H9 (cell line): ENCODE results near the gene HOXA1. TPM values are rescaled to one million over a fixed set of nuclear protein-coding genes. Genes with fewer than 3 reads are reported as not detected.

ENCODE experiments used
- DNase-seq: peaks from one replicate; pipeline ENCODE4 v3.0.0-alpha.2; 2017
- H2AFZ ChIP-seq: one replicate; pipeline ENCODE4 v1.6.1; 2013; ENCODE audit warnings: mild to moderate bottlenecking, low read length, control low read depth, moderate library complexity
- H2AK5ac ChIP-seq: 2 replicates; pipeline ENCODE4 v1.6.1; 2013; ENCODE audit warnings: low read length, control low read depth, mixed read lengths; ENCODE audit not compliant: insufficient read length
- H2BK120ac ChIP-seq: one replicate; pipeline ENCODE4 v1.6.1; 2013; ENCODE audit warnings: low read depth, mild to moderate bottlenecking, low read length, control low read depth, inconsistent platforms; ENCODE audit not compliant: poor library complexity, severe bottlenecking
- H2BK12ac ChIP-seq: 2 replicates; pipeline ENCODE4 v1.6.1; 2013; ENCODE audit warnings: low read length, control low read depth, mixed read lengths, low read depth; ENCODE audit not compliant: insufficient read length
- H2BK15ac ChIP-seq: 2 replicates; pipeline ENCODE4 v1.6.1; 2013; ENCODE audit warnings: low read depth, low read length, control low read depth
- H2BK20ac ChIP-seq: one replicate; pipeline ENCODE4 v1.6.1; 2013; ENCODE audit warnings: low read depth, mild to moderate bottlenecking, low read length, control low read depth, inconsistent platforms; ENCODE audit not compliant: poor library complexity, severe bottlenecking
- H2BK5ac ChIP-seq: 2 replicates; pipeline ENCODE4 v1.6.1; 2013; ENCODE audit warnings: low read length, control low read depth, mixed read lengths; ENCODE audit not compliant: insufficient read length
- H3K14ac ChIP-seq: 2 replicates; pipeline ENCODE4 v1.6.1; 2013; ENCODE audit warnings: low read length, control low read depth; ENCODE audit not compliant: insufficient read depth
- H3K18ac ChIP-seq: 2 replicates; pipeline ENCODE4 v1.6.1; 2013; ENCODE audit warnings: low read depth, mild to moderate bottlenecking, mixed read lengths, low read length, control low read depth; ENCODE audit not compliant: insufficient read length
- H3K23ac ChIP-seq: 2 replicates; pipeline ENCODE4 v1.6.1; 2013; ENCODE audit warnings: low read length, control low read depth, mixed read lengths, low read depth; ENCODE audit not compliant: insufficient read length
- H3K23me2 ChIP-seq: 2 replicates; pipeline ENCODE4 v1.6.1; 2013; ENCODE audit warnings: low read depth, mild to moderate bottlenecking, mixed read lengths, low read length, control low read depth; ENCODE audit not compliant: insufficient read length, poor library complexity, severe bottlenecking
- H3K27ac ChIP-seq: 2 replicates; pipeline ENCODE4 v1.5.1; 2013; ENCODE audit warnings: low read length, control low read depth, mixed read lengths, low read depth; ENCODE audit not compliant: insufficient read length
- H3K27me3 ChIP-seq: 2 replicates; pipeline ENCODE4 v1.6.1; 2013; ENCODE audit warnings: low read length, control low read depth, inconsistent platforms; ENCODE audit not compliant: insufficient read depth
- H3K4ac ChIP-seq: 2 replicates; pipeline ENCODE4 v1.6.1; 2013; ENCODE audit warnings: low read depth, mild to moderate bottlenecking, control low read depth, inconsistent platforms, low read length, moderate library complexity
- H3K4me1 ChIP-seq: 2 replicates; pipeline ENCODE4 v1.6.1; 2013; ENCODE audit warnings: low read length, control low read depth, inconsistent platforms; ENCODE audit not compliant: insufficient read depth
- H3K4me2 ChIP-seq: 2 replicates; pipeline ENCODE4 v1.6.1; 2013; ENCODE audit warnings: low read length, control low read depth, mixed read lengths; ENCODE audit not compliant: insufficient read length, insufficient read depth
- H3K56ac ChIP-seq: 2 replicates; pipeline ENCODE4 v1.6.1; 2013; ENCODE audit warnings: low read depth, mild to moderate bottlenecking, mixed read lengths, low read length, control low read depth; ENCODE audit not compliant: insufficient read length
- H3K79me1 ChIP-seq: 2 replicates; pipeline ENCODE4 v1.6.1; 2013; ENCODE audit warnings: low read depth, mild to moderate bottlenecking, moderate library complexity, low read length, control low read depth, inconsistent platforms; ENCODE audit not compliant: insufficient read depth, poor library complexity, severe bottlenecking
- H3K79me2 ChIP-seq: 2 replicates; pipeline ENCODE4 v1.6.1; 2013; ENCODE audit warnings: low read length, control low read depth, inconsistent platforms; ENCODE audit not compliant: insufficient read depth
- H3K9ac ChIP-seq: 2 replicates; pipeline ENCODE4 v1.6.1; 2013; ENCODE audit warnings: low read length, control low read depth, mixed read lengths; ENCODE audit not compliant: insufficient read length; ENCODE audit errors: extremely low read depth
- H3K9me3 ChIP-seq: one replicate; pipeline ENCODE4 v1.6.1; 2013; ENCODE audit warnings: low read depth, low read length, inconsistent platforms; ENCODE audit not compliant: control insufficient read depth
- H3T11ph ChIP-seq: one replicate; pipeline ENCODE4 v1.6.1; 2013; ENCODE audit warnings: mild to moderate bottlenecking, low read length, control low read depth, inconsistent platforms
- H4K20me1 ChIP-seq: one replicate; pipeline ENCODE4 v1.6.1; 2013; ENCODE audit not compliant: control insufficient read depth, insufficient read length, insufficient read depth
- H4K5ac ChIP-seq: 2 replicates; pipeline ENCODE4 v1.6.1; 2013; ENCODE audit warnings: low read depth, mild to moderate bottlenecking, mixed read lengths, low read length, control low read depth; ENCODE audit not compliant: insufficient read length
- H4K8ac ChIP-seq: replicated peaks from 2 replicates; pipeline ENCODE4 v1.6.1; 2013; ENCODE audit warnings: low read length, control low read depth, mixed read lengths, low read depth; ENCODE audit not compliant: insufficient read length
- H4K91ac ChIP-seq: 2 replicates; pipeline ENCODE4 v1.6.1; 2013; ENCODE audit warnings: low read depth, mild to moderate bottlenecking, moderate library complexity, mixed read lengths, low read length, control low read depth; ENCODE audit not compliant: insufficient read length
- H3K27ac Mint-ChIP-seq, 3 experiments: 2 replicates in 2 of 3; 3 replicates in 1 of 3; pipeline ENCODE4 v1.8.0; 2020 to 2021; ENCODE audit warnings: mixed read lengths in 3 of 3, mild to moderate bottlenecking in 1 of 3, moderate library complexity in 1 of 3
- H3K27me3 Mint-ChIP-seq: 2 replicates; pipeline ENCODE4 v1.8.0; 2021; ENCODE audit warnings: low read depth, mild to moderate bottlenecking, moderate library complexity, mixed read lengths
- H3K36me3 Mint-ChIP-seq, 3 experiments: 2 replicates in 2 of 3; 3 replicates in 1 of 3; pipeline ENCODE4 v1.8.0; 2020 to 2021; ENCODE audit warnings: low read depth in 3 of 3, mixed read lengths in 3 of 3; ENCODE audit not compliant: insufficient read depth in 1 of 3
- H3K4me1 Mint-ChIP-seq, 2 experiments: 2 replicates each; pipeline ENCODE4 v1.8.0; 2020; ENCODE audit warnings: mixed read lengths in 2 of 2
- H3K4me3 Mint-ChIP-seq, 2 experiments: 2 replicates in 1 of 2; 3 replicates in 1 of 2; pipeline ENCODE4 v1.8.0; 2020 to 2021; ENCODE audit warnings: mild to moderate bottlenecking in 2 of 2, mixed read lengths in 2 of 2, moderate library complexity in 1 of 2
- H3K9me3 Mint-ChIP-seq, 2 experiments: 2 replicates in 1 of 2; 3 replicates in 1 of 2; pipeline ENCODE4 v1.8.0; 2020; ENCODE audit warnings: mild to moderate bottlenecking in 2 of 2, mixed read lengths in 2 of 2, moderate library complexity in 1 of 2
- WGBS: extraction: QIAGEN DNeasy Blood & Tissue Kit; methylation state at CpG from one replicate; pipeline ENCODE4 v1.1.7; 2013; ENCODE audit warnings: missing lambda C conversion rate, low lambda C conversion rate, mixed read lengths; ENCODE audit not compliant: insufficient read length; ENCODE audit errors: extremely low coverage; 5-methylcytosine and 5-hydroxymethylcytosine counted together
- total RNA-seq: library from RNA; stranded (reverse); gene quantifications from 2 replicates; pipeline ENCODE4 v1.2.1, GENCODE V29; 2021
- TF ChIP-seq, protein P1 (sequence below): fragments of 200-600 bp; sonication (generic); conservative IDR thresholded peaks from 3 replicates; pipeline ENCODE4 v1.8.0; 2021; ENCODE audit warnings: antibody characterized with exemption, mild to moderate bottlenecking

HOXA1 gene
- total RNA-seq, 1 experiment from 2014 or later = not detected

DNA sequence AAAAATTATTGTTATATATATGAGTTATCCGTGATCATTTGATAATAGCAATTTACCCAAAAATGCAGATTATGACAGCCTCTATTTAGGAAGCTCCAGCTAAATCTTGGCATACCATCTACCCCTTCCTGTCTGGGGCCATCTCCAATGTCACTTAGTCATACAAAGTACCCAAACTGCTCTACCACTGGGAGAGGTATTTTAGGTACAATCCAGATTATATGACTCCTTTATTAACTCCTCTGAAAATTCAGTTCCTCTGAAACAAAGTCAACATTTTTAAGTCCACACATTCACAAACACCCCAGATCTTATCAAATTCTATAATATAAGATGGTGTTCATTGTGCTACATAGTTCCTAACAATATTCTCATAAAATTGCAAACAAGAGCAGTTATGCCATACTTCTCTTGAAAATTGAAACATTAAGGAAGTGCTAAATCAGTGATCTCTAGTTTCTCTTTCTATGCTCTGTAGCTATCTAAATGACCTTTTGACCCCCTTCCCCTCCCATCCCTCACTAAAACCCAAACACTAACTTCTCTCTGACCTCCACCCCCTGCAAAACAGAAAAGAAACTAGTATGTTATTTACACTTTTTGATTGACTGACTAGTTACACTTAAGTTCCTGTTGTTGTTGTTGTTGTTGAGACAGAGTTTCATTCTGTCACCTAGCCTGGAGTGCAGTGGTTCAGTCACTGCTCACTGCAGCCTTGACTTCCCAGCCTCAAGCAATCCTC, 16.4 kb downstream of the HOXA1 start:
- Mint-ChIP-seq H3K36me3 (no peaks in the 10 kb centered on the region), H3K4me3 (no peak overlapping the region), H3K9me3 (peaks cover 0 to 2% of the 10 kb centered on the region in 2 experiments; a peak in 1 of 5 replicates), H3K4me1 (peaks cover 8% of the 10 kb centered on the region in 2 experiments), H3K27me3 (peaks cover 26% of the 10 kb centered on the region), H3K27ac (no peak overlapping the region)
- no peak overlapping the region for H3K4me2 ChIP-seq
- TF ChIP-seq, protein P1, sequence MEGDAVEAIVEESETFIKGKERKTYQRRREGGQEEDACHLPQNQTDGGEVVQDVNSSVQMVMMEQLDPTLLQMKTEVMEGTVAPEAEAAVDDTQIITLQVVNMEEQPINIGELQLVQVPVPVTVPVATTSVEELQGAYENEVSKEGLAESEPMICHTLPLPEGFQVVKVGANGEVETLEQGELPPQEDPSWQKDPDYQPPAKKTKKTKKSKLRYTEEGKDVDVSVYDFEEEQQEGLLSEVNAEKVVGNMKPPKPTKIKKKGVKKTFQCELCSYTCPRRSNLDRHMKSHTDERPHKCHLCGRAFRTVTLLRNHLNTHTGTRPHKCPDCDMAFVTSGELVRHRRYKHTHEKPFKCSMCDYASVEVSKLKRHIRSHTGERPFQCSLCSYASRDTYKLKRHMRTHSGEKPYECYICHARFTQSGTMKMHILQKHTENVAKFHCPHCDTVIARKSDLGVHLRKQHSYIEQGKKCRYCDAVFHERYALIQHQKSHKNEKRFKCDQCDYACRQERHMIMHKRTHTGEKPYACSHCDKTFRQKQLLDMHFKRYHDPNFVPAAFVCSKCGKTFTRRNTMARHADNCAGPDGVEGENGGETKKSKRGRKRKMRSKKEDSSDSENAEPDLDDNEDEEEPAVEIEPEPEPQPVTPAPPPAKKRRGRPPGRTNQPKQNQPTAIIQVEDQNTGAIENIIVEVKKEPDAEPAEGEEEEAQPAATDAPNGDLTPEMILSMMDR = no peak
- no peaks in the 10 kb centered on the region for H3K4me1 ChIP-seq
- H3K18ac ChIP-seq = no peak overlapping the region
- no peak overlapping the region for H4K5ac ChIP-seq
- H4K20me1 ChIP-seq = no peaks in the 10 kb centered on the region
- no CpG with 5 or more reads among the region's 1 CpG for WGBS
- no peaks in the 10 kb centered on the region for H3K23me2 ChIP-seq
- H2BK120ac ChIP-seq = no peak overlapping the region
- DNase-seq = no peak
- H4K8ac ChIP-seq = no peak overlapping the region
- H3K56ac ChIP-seq = no peak overlapping the region
- H3K4ac ChIP-seq = no peak overlapping the region
- no peaks in the 10 kb centered on the region for H3K79me1 ChIP-seq
- H4K91ac ChIP-seq = no peak overlapping the region
- no peak overlapping the region for H2BK15ac ChIP-seq
- no peaks in the 10 kb centered on the region for H3K79me2 ChIP-seq
- H3T11ph ChIP-seq = no peak overlapping the region
- H2BK5ac ChIP-seq = no peak overlapping the region
- H3K9me3 ChIP-seq = no peaks in the 10 kb centered on the region
- H2BK20ac ChIP-seq = no peak overlapping the region
- no peaks in the 10 kb centered on the region; the same call in 1 of the 2 replicates for H3K27me3 ChIP-seq
- no peak overlapping the region for H2AK5ac ChIP-seq
- no peak overlapping the region for H3K14ac ChIP-seq
- H2BK12ac ChIP-seq = no peak overlapping the region
- H2AFZ ChIP-seq = no peak overlapping the region
- no peak overlapping the region for H3K23ac ChIP-seq
- no peak overlapping the region for H3K27ac ChIP-seq
- no peak overlapping the region for H3K9ac ChIP-seq
